Left lung (tissue), 10 donors: ENCODE measurements around the gene RRP12. TPM values are rescaled to one million over a fixed set of nuclear protein-coding genes. Genes with fewer than 3 reads are reported as not detected.
A peak's percentile ranks its signal among the peaks of the same experiment; 100 is the strongest.
"Not testable (repeated sequence)": the region's sequence is repeated elsewhere in the genome, so short reads cannot be mapped to it uniquely, and the experiment has no call there.

Source experiments
- ATAC-seq: fragments of 200-7000 bp; cut with Tn5 transposase; one replicate; pipeline ENCODE4 v1.9.1; 2020; ENCODE audit warnings: moderate library complexity
- DNase-seq, 4 donors: peaks; one replicate each; pipeline ENCODE4 v3.0.0-alpha.2; 2013 to 2020
- H3K27ac ChIP-seq, 2 donors: fragments of 200-600 bp; sonication (generic) in 1 of 2; one replicate each; pipeline versions ENCODE4 v1.5.0 to v1.8.0; 2020 to 2021
- H3K27me3 ChIP-seq, 2 donors: fragments of 200-600 bp; sonication (generic) in 1 of 2; one replicate each; pipeline versions ENCODE4 v1.5.0 to v1.8.0; 2020 to 2021
- H3K36me3 ChIP-seq, 2 donors: fragments of 200-600 bp; sonication (generic) in 1 of 2; one replicate each; pipeline versions ENCODE4 v1.5.0 to v1.8.0; 2020 to 2021
- H3K4me1 ChIP-seq, 2 donors: fragments of 200-600 bp; one replicate each; pipeline ENCODE4 v1.8.0; 2021
- H3K4me3 ChIP-seq, 2 donors: fragments of 200-600 bp; sonication (generic) in 1 of 2; one replicate each; pipeline versions ENCODE4 v1.5.0 to v1.8.0; 2020 to 2021; ENCODE audit warnings: mild to moderate bottlenecking in 1 of 2
- H3K9me3 ChIP-seq, 2 donors: fragments of 200-600 bp; sonication (generic) in 1 of 2; one replicate each; pipeline versions ENCODE4 v1.5.0 to v1.8.0; 2020 to 2021
- CTCF ChIP-seq, 2 donors: fragments of 200-600 bp; sonication (generic) in 1 of 2; IDR thresholded peaks; one replicate each; pipeline versions ENCODE4 v1.5.0 to v1.8.0; 2021; ENCODE audit warnings: antibody characterized with exemption in 2 of 2
- intact Hi-C, 2 donors: fragments of 100-400 bp; cut with DNase I; formaldehyde crosslinking; loops; one replicate each; pipeline versions ENCODE4 v1.11.2 to v1.14.2; 2022
- polyA plus RNA-seq, 6 donors: library from polyadenylated mRNA; unstranded; fragments of 120-200 nt; gene quantifications; one replicate each; pipeline ENCODE4 v1.2.1, GENCODE V29; 2013; ENCODE audit not compliant: insufficient read length in 6 of 6
- total RNA-seq, 2 donors: library from RNA; stranded (reverse); fragmentation: NEBNext Ultra II Directional; extraction: Animal tissue kit (Norgen Biotek cat#: 25700); gene quantifications; one replicate each; pipeline ENCODE4 v1.2.1, GENCODE V29; 2021
- donor health status: DM: no; HTN: yes; CAD: no.
- donor health status: DM: no; HTN: no; CAD: no.

Gene RRP12
- total and polyA plus RNA-seq, 8 donors: 21.2 to 40.4 (median 24.8) TPM

GRCh38 chr10:97355571-97355975 lies 45.6 kb downstream of the RRP12 start:
- Histone ChIP-seq H3K36me3 (peaks cover 0 to 64% of the 10 kb centered on the region in 2 donors), H3K9me3 (no peaks in the 10 kb centered on the region), H3K27me3 (no peaks in the 10 kb centered on the region), H3K4me1 (peaks cover 0 to 47% of the 10 kb centered on the region in 2 donors), H3K4me3 (no peak overlapping the region), H3K27ac (peak overlapping the region in 1 of 2 donors; percentile 93)
- intact Hi-C loops: no loop called here
- ATAC-seq (peak; percentile 53), DNase-seq (no peak)
- TF ChIP-seq CTCF (IDR thresholded peaks at IDR 0.05): peak in 1 of 2 donors; percentile 20

GRCh38 chr10:97353945-97354344 lies 47.2 kb downstream of the RRP12 start:
- Histone ChIP-seq H3K4me3 (no peak overlapping the region), H3K36me3 (peaks cover 0 to 62% of the 10 kb centered on the region in 2 donors), H3K27ac (peak overlapping the region in 1 of 2 donors; percentile 93), H3K4me1 (peaks cover 0 to 47% of the 10 kb centered on the region in 2 donors), H3K9me3 (no peaks in the 10 kb centered on the region), H3K27me3 (no peaks in the 10 kb centered on the region)
- no peak for TF ChIP-seq CTCF (IDR thresholded peaks at IDR 0.05)
- intact Hi-C loops: no loop called here
- ATAC-seq (peak; percentile 71), DNase-seq (peak in 2 of 4 donors; percentile 75 to 79)

GRCh38 chr10:97349752-97350513 lies 51.2 kb downstream of the RRP12 start:
- H3K4me3 ChIP-seq: no peak overlapping the region
- intact Hi-C loops: no loop called here
- H3K36me3 ChIP-seq: peaks cover 0 to 31% of the 10 kb centered on the region in 2 donors
- H3K27ac ChIP-seq: no peak overlapping the region
- no peak for DNase-seq
- H3K4me1 ChIP-seq: peaks cover 0 to 14% of the 10 kb centered on the region in 2 donors
- no peaks in the 10 kb centered on the region for H3K27me3 ChIP-seq
- no peak for ATAC-seq
- no peak for TF ChIP-seq CTCF (IDR thresholded peaks at IDR 0.05)
- no peaks in the 10 kb centered on the region for H3K9me3 ChIP-seq

- intact Hi-C loops: no loop called here
Measured at GRCh38 chr10:97347317-97347716, 53.8 kb downstream of the RRP12 start.

GRCh38 chr10:97343664-97344063 lies 57.5 kb downstream of the RRP12 start:
- H3K36me3 ChIP-seq, H3K27ac ChIP-seq, intact Hi-C loops, DNase-seq, H3K4me3 ChIP-seq, ATAC-seq, H3K9me3 ChIP-seq, H3K27me3 ChIP-seq, H3K4me1 ChIP-seq: not testable (repeated sequence)

More at GRCh38 chr10:97347317-97347716, 53.8 kb downstream of the RRP12 start:
- no peak for ATAC-seq
- no peak for DNase-seq
- no peak for TF ChIP-seq CTCF (IDR thresholded peaks at IDR 0.05)
- Histone ChIP-seq H3K36me3 (peaks cover 0 to 24% of the 10 kb centered on the region in 2 donors), H3K27me3 (no peaks in the 10 kb centered on the region), H3K4me3 (no peak overlapping the region), H3K27ac (no peak overlapping the region), H3K4me1 (no peaks in the 10 kb centered on the region), H3K9me3 (no peaks in the 10 kb centered on the region)
